HG03108 (cell line): Measurements from ENCODE around the gene RAP1GDS1.
A peak's percentile ranks its signal among the peaks of the same experiment; 100 is the strongest.
"Not testable (repeated sequence)": the region's sequence is repeated elsewhere in the genome, so short reads cannot be mapped to it uniquely, and the experiment has no call there.

Source experiments
- ATAC-seq: cut with Tn5 transposase; IDR thresholded peaks from one replicate; pipeline ENCODE4 v1.9.1; 2021; ENCODE audit warnings: moderate library complexity; ENCODE audit not compliant: unreplicated experiment

Gene RAP1GDS1

GRCh38 chr4:98421111-98421510 is 159.9 kb downstream of the RAP1GDS1 start:
- ATAC-seq: no peak

- ATAC-seq: no peak
Measured at GRCh38 chr4:98423009-98423408, 161.8 kb downstream of the RAP1GDS1 start.

- ATAC-seq: no peak
Measured at GRCh38 chr4:98430708-98431403, 169.7 kb downstream of the RAP1GDS1 start.

GRCh38 chr4:98433691-98434090 is 172.5 kb downstream of the RAP1GDS1 start:
- no peak for ATAC-seq

GRCh38 chr4:98434816-98435215 is 173.6 kb downstream of the RAP1GDS1 start:
- no peak for ATAC-seq

GRCh38 chr4:98444371-98444770 is 183.2 kb downstream of the RAP1GDS1 start:
- ATAC-seq: no peak

- peak; percentile 69 for ATAC-seq
Measured at GRCh38 chr4:98446499-98447375, 185.6 kb downstream of the RAP1GDS1 start.

- ATAC-seq: no peak
Measured at GRCh38 chr4:98447648-98448047, 186.5 kb downstream of the RAP1GDS1 start.

GRCh38 chr4:98448908-98449307 is 187.7 kb downstream of the RAP1GDS1 start:
- ATAC-seq: peak; percentile 32

GRCh38 chr4:98452091-98452490 is 190.9 kb downstream of the RAP1GDS1 start:
- no peak for ATAC-seq

GRCh38 chr4:98457422-98457821 is 196.2 kb downstream of the RAP1GDS1 start:
- ATAC-seq: not testable (repeated sequence)

GRCh38 chr4:98461121-98461865 is 200.1 kb downstream of the RAP1GDS1 start:
- ATAC-seq: not testable (repeated sequence)

- ATAC-seq: no peak
Measured at GRCh38 chr4:98462487-98462886, 201.3 kb downstream of the RAP1GDS1 start.

GRCh38 chr4:98466868-98467599 is 205.8 kb downstream of the RAP1GDS1 start:
- no peak for ATAC-seq

- peak; percentile 90 for ATAC-seq
Measured at GRCh38 chr4:98467627-98468072, 206.5 kb downstream of the RAP1GDS1 start.

- no peak for ATAC-seq
Measured at GRCh38 chr4:98468709-98469108, 207.5 kb downstream of the RAP1GDS1 start.

- no peak for ATAC-seq
Measured at GRCh38 chr4:98469771-98470170, 208.6 kb downstream of the RAP1GDS1 start.

- no peak for ATAC-seq
Measured at GRCh38 chr4:98470366-98470765, 209.2 kb downstream of the RAP1GDS1 start.

- ATAC-seq: no peak
Measured at GRCh38 chr4:98470831-98471230, 209.6 kb downstream of the RAP1GDS1 start.

GRCh38 chr4:98473046-98473445 is 211.9 kb downstream of the RAP1GDS1 start:
- no peak for ATAC-seq

GRCh38 chr4:98474408-98474844 is 213.2 kb downstream of the RAP1GDS1 start:
- ATAC-seq: no peak
